Stomach (tissue), 4 donors: Measurements from ENCODE around the gene PMP22.

Source experiments
- POLR2A ChIP-seq, 4 donors: fragments of 450-650 bp; IDR thresholded peaks; one replicate each; pipeline ENCODE4 v1.6.1; 2016; ENCODE audit warnings: antibody characterized with exemption in 4 of 4, control low read depth in 2 of 4, mild to moderate bottlenecking in 1 of 4, moderate library complexity in 1 of 4
- TF ChIP-seq, protein P1 (sequence below), 7 experiments: fragments of 450-650 bp in 4 of 7; fragments of 200-600 bp in 3 of 7; sonication (generic) in 3 of 7; IDR thresholded peaks; one replicate each; pipeline ENCODE4 v1.5.1; 2016 to 2019; ENCODE audit warnings: antibody characterized with exemption in 7 of 7, control low read depth in 2 of 7, mild to moderate bottlenecking in 1 of 7

DNA sequence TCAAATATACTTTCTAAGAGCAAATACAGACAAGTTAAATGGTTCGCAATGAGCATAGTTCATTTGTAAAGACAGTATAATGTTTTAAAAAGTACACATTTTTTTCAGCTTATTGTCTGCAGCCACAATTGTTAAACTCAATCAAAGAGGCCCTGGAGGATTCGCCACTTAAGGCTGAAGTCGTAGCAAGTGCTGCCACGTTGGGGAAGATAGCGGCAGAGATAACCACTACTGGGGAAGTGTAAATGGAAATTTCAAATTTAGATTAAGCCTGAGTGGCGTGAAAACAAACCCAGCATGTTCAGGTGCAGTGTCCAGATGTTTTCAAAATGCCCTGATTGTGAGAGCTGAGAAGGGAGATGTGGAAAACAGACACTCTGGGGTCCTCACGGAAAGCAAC, 8.4 kb downstream of the PMP22 start:
- TF ChIP-seq, protein P1, sequence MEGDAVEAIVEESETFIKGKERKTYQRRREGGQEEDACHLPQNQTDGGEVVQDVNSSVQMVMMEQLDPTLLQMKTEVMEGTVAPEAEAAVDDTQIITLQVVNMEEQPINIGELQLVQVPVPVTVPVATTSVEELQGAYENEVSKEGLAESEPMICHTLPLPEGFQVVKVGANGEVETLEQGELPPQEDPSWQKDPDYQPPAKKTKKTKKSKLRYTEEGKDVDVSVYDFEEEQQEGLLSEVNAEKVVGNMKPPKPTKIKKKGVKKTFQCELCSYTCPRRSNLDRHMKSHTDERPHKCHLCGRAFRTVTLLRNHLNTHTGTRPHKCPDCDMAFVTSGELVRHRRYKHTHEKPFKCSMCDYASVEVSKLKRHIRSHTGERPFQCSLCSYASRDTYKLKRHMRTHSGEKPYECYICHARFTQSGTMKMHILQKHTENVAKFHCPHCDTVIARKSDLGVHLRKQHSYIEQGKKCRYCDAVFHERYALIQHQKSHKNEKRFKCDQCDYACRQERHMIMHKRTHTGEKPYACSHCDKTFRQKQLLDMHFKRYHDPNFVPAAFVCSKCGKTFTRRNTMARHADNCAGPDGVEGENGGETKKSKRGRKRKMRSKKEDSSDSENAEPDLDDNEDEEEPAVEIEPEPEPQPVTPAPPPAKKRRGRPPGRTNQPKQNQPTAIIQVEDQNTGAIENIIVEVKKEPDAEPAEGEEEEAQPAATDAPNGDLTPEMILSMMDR (IDR thresholded peaks at IDR 0.05) = no peak
- no peak for TF ChIP-seq POLR2A (IDR thresholded peaks at IDR 0.05)
